Measurements from ENCODE around the gene PPP4R2.
A peak's percentile ranks its signal among the peaks of the same experiment; 100 is the strongest.
"Not testable (repeated sequence)": the region's sequence is repeated elsewhere in the genome, so short reads cannot be mapped to it uniquely, and the experiment has no call there.

Gene PPP4R2

DNA sequence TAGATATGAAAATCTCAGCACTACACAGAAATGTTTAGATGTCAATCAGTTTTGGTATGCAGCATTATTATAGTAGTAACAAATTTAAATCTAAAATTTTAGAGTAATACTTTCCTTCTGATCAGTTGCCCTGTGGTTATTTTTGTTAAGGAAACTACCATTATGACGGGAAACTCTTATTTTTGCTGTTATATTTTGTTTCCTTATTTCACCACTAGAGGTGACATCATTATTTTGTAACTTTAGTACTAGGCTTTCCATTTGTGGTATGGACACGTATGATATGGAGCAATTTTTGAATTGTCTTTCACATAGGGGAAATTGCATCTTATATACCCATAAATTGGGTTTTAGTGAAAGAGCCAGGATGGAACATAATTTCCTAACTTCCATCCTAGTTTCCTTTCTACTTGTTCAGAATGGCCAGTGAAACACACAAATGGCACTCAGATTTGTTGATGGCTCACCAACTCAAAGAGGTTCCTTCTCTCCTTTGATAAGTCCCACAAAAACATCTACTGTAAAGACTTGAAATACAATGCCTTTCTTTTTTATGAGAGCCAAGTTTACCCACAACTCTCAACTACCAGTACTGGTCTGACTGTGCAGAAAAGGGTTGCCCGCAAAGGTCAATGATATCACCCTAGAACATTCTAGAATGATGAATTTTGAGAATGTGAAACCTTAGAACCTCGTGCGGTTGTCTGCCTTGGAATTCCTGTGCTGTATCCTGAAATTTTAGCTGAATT is 19.4 kb upstream of the PPP4R2 start:
- DNase-seq = no peak

DNA sequence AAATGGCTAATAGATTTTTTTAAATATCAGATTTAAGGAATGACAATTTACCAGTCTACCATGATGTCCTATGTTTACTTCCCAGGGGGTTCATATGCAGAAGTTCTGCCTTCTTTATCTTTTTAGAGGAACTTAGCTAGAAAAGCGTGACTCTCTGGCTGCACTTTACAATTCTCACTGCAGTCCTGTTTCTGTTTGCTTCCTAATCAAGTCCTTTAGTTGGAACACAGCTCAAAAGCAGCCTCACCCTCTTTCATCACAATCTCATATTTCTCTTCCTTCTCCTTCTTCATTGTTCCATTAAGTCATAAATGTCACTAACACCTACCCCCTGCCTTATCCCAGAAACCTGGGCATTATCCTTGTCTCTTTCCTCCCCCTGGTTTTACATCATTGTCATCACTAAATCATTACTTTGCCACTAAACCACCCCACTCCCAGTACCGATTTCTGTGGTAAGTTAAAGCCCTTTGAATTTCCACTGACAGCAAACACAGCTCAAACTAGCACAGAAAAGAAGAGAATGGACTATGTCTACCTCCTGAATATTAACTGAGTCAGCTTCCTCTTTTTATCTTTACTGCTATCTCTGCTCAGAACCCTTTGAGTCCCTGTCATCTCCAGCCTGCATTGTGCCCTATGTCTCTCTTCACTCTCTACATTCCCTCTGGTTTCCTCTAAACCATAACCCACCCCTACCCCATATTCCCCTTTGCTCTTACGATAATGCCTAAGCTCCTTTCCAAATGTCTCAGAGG is 13.8 kb upstream of the PPP4R2 start:
- no peak for DNase-seq

DNA sequence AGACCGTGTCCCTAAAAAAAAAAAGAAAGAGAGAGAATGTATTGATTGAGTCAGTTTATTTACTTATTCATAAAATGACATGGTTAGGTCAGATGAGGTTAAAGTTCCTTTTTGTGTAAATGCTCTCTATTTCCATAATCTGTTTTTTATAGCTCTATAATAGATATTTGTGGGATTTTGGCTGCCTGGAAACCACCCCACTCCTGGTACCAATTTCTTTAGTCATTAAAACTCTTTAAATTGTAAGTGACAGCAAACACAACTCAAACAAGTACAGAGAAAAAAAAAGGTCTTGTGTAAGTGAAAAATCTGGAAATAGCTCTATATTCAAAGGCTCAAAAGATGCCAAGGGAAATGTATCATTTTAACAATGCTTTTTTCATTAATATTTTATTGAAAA is 11.0 kb upstream of the PPP4R2 start:
- DNase-seq = no peak

DNA sequence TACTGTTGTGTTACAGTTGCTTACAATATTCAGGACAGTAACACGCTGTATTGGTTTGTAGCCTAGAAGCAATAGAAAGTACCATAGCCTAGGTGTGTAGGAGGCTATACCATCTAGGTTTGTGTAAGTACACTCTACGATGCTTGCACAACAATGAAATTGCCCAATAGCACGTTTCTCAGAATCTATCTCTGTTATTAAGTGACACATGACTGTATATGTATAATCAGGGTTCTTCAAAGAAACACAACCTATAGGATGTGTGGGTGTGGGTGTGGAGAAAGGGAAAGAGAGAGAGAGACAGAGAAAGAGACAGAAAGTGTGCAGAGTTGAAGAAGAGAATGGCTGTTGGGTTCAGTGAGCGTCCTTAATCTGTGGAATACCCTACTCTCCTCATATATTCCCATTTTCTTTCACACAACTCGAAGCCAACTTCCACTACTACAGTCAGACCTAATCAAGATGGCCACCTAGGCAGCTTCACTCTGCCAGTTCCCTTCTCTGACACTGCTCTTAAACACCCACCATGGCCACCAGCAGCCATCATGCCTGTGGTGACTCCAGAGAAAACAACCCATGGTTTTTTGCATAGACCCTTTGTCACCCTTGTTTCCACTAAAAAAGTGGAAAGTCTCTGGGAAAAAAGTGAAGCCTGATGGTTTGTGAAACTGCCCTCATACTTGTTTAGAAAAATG is 5.8 kb upstream of the PPP4R2 start:
- no peak for DNase-seq

DNA sequence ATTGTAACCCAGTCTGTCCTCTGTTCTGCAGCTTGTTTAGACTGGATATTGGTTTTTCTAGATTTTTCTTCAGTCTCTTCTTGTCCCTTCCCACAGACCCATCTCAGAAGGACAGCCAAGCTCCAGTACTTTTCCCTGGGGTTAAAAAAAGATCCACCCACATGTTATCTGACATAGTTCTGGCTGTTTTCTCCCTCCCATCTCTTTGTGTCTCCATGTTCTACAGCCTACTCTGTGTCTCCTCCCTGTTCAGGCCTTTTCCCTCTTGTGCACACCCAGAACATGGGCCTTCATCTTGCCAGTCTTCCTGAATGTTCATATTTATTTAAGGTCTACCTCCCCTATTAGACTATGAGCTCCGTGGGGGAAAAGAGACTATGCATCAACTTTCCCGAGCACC is 5.1 kb upstream of the PPP4R2 start:
- no peak for DNase-seq

DNA sequence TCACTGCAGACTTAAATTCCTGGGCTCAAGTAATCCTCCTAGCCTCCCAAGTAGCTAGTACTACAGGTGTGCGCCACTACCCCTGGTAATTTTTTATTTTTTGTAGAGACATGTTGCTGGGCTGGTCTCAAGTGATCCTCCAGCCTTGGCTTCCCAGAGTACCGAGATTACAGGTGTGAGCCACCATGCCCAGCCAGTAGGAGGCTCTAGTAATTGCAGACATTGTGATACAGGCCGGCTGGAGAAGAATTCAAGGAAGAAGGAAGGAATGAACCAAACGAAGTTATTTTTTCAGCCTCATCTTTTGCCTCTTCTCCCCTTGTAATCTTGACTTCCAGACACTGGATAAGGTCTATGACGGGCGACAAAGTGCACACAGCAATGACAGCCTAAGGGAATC is 3.2 kb upstream of the PPP4R2 start:
- no peak for DNase-seq

DNA sequence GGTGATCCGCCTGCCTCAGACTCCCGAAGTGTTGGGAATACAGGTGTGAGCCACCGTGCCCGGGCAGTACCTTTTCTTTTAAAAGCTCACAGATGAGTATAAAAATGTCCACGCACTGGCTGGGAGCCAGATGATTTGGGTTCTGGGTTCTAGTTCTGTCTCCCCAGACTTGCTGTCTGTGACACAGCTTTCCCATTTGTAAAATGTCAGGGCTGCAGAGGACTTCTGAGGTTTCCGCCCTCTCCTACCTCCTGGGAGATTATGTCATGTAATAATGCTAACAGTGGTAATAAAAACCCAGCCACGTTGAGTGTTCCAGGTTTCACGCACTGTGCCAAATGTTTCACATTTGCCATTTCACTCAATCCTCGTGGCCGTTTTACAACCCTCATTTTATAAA is 1.3 kb upstream of the PPP4R2 start:
- DNase-seq = no peak

DNA sequence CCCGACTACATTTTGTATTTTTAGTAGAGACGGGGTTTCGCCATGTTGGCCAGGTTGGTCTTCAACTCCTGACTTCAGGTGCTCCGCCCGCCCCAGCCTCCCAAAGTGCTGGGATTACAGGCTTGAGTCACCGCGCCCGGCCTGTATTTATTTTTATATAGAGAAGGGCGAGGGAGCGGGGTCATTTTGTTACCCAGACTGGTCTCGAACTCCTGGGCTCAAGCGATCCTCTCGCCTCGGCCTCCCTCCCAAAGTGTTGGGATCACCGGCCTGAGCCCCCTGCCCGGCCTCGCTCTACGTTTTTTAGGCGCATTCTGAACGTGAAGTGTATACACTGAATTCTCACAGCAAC is 514 bp upstream of the PPP4R2 start:
- DNase-seq = no peak

DNA sequence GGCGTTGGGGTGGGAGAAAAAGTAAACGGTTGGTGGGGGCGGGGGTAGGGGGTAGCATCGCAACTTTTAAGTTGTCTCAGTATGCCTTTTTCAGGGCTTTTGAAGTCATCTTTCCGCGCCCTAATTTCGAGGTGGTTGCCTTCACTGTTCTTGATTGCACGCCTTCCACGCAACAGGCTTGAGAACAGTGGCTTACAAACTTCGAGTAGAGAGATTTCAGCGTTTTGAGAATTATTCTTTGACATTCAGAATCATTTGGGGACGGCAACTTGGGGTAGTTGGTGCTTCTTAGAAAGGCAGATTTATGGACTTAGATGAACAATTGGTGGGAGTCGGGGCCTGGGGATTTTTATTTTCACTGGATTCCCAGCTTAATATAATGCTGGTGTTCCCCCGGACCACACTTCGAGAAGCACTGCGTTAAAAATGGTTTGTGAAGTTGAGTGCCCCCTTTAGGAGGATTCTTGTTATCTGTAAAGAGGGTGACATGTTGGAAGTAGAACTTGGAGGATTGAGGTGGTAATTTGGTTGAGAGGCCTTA is 880 bp downstream of the PPP4R2 start:
- DNase-seq = peak; percentile 50

DNA sequence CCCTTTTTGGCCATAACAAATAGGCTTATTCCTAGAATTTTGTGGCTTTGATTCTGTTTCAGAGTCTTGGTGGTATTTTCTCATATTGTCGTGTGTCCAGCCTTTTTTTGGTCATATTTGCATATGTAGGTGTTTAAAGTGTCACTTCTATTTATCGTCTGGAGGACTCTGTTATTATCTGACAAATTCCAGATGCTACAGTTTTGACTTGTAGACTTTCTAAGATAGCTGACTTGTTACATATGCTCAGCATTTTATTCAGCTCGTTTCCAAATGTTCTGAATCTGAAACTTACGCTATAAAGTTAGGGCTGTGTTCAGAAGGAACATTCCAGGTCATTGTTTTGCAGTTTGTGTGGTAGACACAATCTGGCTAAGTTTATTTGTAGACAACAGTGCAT is 1.9 kb downstream of the PPP4R2 start:
- no peak for DNase-seq

DNA sequence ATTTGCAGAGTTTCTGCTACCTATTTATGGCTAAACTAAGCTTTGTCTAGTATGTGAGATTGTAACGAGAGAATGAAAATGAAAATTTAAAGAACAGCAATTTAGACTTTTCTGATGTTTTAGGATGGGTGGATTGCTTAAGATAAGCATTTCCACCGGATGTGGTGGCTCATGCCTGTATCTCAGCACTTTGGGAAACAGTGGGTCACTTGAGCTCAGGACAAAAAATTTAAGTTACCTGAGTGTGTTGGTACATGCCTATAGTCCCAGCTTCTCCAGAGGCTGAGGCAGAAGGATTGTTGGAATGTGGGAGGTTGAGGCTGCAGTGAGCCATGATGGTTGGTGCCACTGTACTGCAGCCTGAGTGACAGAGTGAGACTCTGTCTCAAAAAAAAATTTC is 3.3 kb downstream of the PPP4R2 start:
- peak; percentile 14 for DNase-seq

DNA sequence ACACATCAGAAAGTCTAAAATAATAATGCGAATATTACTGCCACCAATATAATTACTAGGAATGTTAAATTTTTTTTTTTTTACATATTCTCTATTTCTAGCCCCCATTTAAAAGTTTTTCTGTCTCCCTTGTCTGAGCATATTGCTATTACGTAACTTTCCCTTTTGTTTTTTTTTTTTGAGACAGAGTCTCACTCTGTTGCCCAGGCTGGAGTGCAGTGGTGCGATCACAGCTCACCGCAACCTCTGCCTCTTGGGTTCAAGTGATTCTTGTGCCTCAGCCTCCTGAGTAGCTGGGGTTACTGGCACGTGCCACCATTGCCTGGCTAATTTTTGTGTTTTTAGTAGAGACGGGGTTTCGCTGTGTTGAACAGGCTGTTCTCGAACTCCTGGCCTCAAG is 6.4 kb downstream of the PPP4R2 start:
- DNase-seq = not testable (repeated sequence)

DNA sequence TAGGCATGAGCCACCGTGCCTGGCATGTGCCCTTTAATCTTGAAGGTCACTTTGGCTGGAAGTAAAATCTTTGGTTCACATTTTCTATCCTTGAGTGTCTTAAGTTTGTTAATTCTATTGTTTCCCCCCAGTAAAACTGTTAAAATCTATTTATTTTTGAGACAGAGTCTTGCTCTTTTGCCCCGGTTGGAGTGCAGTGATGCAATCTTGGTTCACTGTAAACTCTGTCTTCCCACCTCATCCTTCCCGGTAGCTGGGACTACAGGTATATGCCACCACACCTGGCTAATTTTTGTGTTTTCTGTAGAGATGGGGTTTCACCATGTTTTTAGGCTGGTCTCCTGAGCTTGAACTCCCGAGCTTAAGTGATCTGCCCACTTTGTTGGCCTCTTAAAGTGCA is 7.7 kb downstream of the PPP4R2 start:
- DNase-seq = no peak

DNA sequence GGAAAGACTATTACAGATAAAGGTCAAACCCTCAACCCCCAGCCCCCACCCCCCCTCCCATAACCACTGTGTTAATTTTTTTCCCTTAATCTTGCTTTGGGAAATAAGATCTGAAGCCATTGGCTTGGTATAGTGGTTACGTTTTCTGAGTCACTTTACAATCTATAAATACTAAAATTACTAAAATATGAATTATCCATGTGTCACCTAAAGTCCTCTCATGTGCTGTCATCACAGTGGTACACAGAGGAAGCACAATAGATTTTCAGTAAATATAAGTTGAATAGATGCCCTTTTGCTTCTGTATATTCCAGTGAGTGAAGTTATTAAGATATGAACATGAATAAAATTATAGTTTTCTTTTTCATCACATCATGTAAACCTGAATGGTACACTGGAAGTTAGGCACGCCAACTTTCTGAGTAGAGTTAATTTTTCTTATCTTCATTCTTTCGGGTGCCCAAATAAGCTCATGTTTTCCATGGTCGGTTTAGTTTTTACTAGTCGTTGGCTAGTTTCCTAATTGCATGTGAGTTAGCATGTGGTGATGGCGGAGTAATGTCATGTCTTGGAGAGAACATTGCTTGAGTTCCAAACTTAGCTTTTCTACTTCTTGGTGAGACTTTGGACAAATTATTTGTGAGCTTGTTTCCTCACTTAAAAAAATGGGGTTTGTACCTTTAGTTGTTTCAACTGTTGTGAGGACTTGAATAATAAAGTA is 11.5 kb downstream of the PPP4R2 start:
- DNase-seq = no peak

DNA sequence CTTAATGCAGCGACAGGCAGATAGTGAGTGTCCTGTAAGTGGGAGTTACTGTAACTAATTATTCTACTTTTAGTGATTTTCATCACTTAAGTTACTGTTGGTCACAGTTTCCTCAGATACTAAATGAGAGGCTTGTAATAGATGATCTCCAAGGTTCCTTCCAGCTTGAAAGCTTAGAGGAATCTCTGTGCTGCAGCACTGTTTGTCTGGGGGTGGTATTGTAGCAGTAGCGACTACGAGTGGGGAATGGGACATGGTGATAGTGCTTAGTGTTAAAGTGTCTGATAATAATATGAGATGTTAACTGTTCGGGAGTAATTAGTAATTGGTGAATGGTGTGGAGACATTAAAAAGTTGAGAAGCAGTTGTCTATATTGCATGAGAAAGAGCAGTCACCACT is 12.4 kb downstream of the PPP4R2 start:
- DNase-seq = no peak

DNA sequence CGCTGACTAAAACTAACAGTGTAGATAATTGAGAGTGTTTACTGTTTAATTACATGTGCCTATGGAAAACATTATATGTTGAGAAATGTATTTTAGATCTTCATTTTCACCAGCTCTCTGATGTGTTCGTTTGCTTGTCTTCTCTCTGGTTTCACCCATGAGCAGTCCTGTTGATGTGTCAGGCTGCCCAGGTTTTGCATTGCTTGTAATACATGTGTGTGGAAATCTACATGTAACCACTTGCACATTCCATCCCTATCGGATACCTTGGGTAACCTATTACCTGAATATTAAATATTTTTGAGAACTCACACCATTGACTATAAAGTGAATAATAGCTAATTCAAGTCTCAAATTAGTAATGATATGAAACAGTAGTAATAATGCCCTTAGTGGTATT is 13.1 kb downstream of the PPP4R2 start:
- DNase-seq = no peak

DNA sequence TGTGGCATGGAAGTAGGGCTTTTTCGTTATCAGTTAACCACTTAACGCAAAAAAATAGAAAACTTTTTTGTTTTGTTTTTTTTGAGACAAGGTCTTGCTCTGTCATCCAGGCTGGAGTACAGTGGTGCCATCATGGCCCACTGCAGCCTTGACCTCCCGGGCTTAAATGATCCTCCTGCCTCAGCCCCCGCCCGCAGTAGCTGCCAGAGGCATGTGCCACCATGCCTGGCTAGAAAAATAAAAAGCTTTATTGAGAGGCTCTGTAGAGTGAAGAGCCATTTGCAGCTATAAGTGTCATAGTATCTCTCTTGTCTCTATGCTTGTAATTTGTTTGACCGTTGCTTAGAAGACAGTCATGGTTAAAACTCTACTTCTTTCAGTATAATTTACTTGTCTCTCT is 13.5 kb downstream of the PPP4R2 start:
- DNase-seq = no peak

DNA sequence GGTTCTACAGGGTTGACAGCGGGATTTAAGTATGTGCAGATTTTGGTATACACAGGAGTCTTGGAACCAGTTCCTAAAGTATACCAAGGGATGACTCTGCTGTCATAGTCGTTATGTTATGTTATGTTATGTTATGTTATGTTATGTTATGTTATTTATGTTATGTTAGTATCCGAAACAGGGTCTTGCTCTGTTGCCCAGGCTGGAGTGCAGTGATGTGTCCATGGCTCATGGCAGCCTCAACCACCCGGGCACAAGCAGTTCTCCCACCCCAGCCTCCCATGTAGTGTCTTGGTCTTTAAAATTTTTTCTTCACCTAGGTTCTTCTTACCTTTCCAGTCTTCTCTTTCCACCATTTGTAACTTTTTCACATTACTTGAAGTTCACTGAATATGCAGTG is 21.7 kb downstream of the PPP4R2 start:
- DNase-seq = no peak

DNA sequence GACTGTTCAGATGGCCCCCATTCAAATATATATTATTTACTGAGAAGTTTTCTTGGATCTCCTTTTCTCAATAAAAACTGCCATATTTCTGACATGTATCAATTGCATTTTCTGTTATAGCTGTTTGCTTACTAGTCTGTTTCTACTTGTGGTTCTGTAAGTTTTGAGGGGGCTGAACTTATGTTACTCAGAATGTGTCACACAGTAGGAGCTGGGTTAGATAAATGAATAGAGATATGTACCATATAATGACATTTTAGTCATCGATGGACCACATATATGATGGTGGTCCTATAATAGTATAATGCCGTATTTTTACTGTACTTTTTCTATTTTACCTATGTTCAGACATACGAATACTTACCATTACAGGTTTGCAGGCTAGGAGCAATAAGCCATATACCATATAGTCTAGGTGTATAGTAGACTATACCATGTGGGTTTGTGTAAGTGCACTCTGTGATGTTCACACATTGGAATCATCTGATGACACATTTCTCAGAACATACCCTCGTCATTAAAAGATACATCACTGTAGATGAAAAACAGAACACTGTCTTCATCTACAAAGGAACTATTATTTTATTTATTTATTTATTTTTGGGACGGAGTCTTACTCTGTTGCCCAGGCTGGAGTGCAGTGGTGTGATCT is 22.3 kb downstream of the PPP4R2 start:
- no peak for DNase-seq

DNA sequence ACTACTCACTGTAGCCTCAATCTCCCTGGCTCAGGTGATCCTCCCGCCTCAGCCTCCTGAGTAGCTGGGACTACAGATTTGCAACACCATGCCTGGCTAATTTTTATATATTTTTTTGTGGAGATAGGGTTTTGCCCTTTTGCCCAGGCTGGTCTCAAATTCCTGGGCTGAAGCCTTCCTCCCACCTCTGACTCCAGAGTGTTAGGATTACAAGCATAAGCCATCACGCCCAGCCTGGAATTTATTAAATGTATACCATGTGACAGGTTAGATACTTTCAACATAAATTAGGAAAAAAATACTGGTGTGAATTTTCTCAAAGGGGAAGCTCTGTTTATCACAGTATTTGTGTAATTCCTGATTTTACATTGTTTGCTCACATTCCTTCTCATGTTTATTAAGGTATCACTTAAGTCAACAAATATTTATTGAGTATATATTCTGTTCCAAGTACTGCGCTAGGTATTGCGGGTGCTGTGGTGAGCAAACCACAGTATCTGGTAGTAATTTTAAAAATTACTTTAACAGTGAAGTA is 24.8 kb downstream of the PPP4R2 start:
- no peak for DNase-seq

DNA sequence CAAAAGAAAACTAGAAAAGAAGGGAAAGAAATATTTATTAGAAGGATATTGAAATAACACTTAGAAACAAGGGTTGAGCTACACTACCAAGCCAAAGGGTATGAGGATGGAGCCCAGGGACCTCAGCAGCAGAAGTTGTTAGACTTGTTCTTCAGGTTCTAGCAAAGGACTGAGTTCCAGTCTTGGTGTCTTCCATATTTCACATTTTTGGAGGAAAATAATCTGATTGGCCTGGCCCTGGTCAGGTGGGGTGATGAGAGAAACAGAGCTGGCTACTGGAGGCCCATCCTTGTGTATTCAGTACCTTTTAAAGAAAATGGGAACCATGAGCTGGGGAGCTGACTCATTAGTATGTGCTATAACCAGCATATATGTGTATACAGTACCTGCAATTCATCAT is 28.2 kb downstream of the PPP4R2 start:
- no peak for DNase-seq

DNA sequence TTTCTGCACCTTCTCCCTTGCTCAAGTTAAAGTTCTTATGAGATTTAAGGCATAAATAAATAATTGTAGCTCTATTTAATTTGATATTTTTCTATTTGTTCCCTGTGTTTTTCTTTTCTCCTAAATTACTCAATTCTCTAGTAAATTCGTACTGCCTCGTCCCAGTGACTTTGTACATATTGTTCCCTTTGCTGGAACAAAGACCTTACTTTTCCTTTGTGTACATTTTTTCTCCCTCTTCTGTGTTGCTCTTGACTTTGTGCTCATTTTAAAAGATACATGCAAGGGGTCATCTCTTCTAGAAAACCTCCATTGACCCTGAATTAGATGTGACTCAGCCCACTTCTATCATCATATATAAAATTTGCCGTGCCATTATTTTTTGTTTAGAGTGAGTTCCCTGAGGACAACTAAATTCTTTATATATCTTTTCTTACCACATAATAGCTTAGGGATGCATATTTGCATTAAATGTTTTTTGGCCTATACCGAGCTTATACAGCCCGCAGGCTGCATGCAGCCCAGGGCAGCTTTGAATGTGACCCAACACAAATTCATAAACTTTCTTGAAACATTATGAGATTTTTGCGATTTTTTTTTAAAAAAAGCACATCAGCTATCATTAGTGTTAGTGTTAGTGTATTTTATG is 29.6 kb downstream of the PPP4R2 start:
- no peak for DNase-seq

Data from CD4-positive, alpha-beta T cell treated with Interleukin-4 for 4 hours (primary cell).